Panc1 (cell line): Measurements from ENCODE around the gene ATP6V1F. TPM values are rescaled to one million over a fixed set of nuclear protein-coding genes. Genes with fewer than 3 reads are reported as not detected.

Experiments
- ATAC-seq: fragments of 200-7000 bp; cut with Tn5 transposase; 2 replicates; pipeline ENCODE4 v1.9.1; 2020; ENCODE audit warnings: mild to moderate bottlenecking, moderate library complexity
- BruUV-seq: library from RNA; stranded (reverse); fragments of 400-500 nt; replicated peaks from 2 replicates; lab custom pipeline; 2021; lab: Mats Ljungman, UMichigan
- CTCF ChIA-PET: fragments of 300-600 bp; sonication (Branson Sonifier 250); formaldehyde crosslinking; loops from one replicate; lab custom pipeline; 2022; ENCODE audit warnings: antibody characterized with exemption; lab: Charles Lee
- POLR2A ChIA-PET: fragments of 300-600 bp; sonication (Branson Sonifier 250); formaldehyde crosslinking; loops from one replicate; lab custom pipeline; 2022; ENCODE audit warnings: antibody characterized with exemption; lab: Charles Lee
- DNase-seq: peaks from one replicate; pipeline ENCODE4 v3.0.0-alpha.2; 2010; ENCODE audit warnings: low read depth, low spot score
- H3K27ac ChIP-seq: 2 replicates; pipeline ENCODE4 v1.5.1; 2011; ENCODE audit warnings: mild to moderate bottlenecking, low read length, inconsistent platforms
- H3K27me3 ChIP-seq: fragments of 200-500 bp; sonication (Bioruptor generic); 2 replicates; pipeline ENCODE4 v1.6.0; 2014; ENCODE audit warnings: low read length, inconsistent platforms; ENCODE audit not compliant: control insufficient read depth, insufficient read depth
- H3K36me3 ChIP-seq: fragments of 200-500 bp; sonication (Bioruptor generic); 2 replicates; pipeline ENCODE4 v1.5.1; 2014; ENCODE audit warnings: inconsistent platforms, mild to moderate bottlenecking, low read length, moderate library complexity; ENCODE audit not compliant: control insufficient read depth, insufficient read depth
- H3K4me1 ChIP-seq: 2 replicates; pipeline ENCODE4 v1.5.1; 2011; ENCODE audit warnings: inconsistent platforms, mild to moderate bottlenecking, low read length, moderate library complexity; ENCODE audit not compliant: control insufficient read depth, insufficient read depth
- H3K4me3 ChIP-seq, 2 experiments: 2 replicates each; pipeline ENCODE4 v1.5.1; 2011 to 2012; ENCODE audit warnings: low read depth in 2 of 2, low read length in 2 of 2, mild to moderate bottlenecking in 2 of 2, inconsistent platforms in 1 of 2, moderate library complexity in 1 of 2
- H3K9me3 ChIP-seq: fragments of 200-500 bp; sonication (Bioruptor generic); 2 replicates; pipeline ENCODE4 v1.5.1; 2014; ENCODE audit warnings: low read depth, mild to moderate bottlenecking, inconsistent platforms, low read length, moderate library complexity; ENCODE audit not compliant: control insufficient read depth, insufficient read depth
- CTCF ChIP-seq: fragments of 450-650 bp; IDR thresholded peaks from 2 replicates; pipeline ENCODE4 v1.5.1; 2017; ENCODE audit warnings: mild to moderate bottlenecking
- POLR2AphosphoS5 ChIP-seq: IDR thresholded peaks from 2 replicates; pipeline ENCODE4 v1.6.1; 2012; ENCODE audit warnings: mild to moderate bottlenecking, low read depth, low read length, moderate library complexity
- REST ChIP-seq, 2 experiments: IDR thresholded peaks; 2 replicates each; pipeline ENCODE4 v1.6.1; 2011 to 2012; ENCODE audit warnings: low read depth in 2 of 2, control low read depth in 1 of 2, low read length in 1 of 2, mild to moderate bottlenecking in 1 of 2, moderate library complexity in 1 of 2; ENCODE audit not compliant: insufficient read depth in 1 of 2
- SIN3A ChIP-seq: IDR thresholded peaks from 2 replicates; pipeline ENCODE4 v1.6.1; 2012; ENCODE audit warnings: low read depth, mild to moderate bottlenecking, low read length, moderate library complexity, borderline replicate concordance; ENCODE audit not compliant: insufficient read depth
- TCF7L2 ChIP-seq: IDR thresholded peaks from 2 replicates; pipeline ENCODE4 v1.6.1; 2011; ENCODE audit warnings: mild to moderate bottlenecking, low read depth, low read length, inconsistent platforms
- in situ Hi-C: cut with HindIII; loops from 2 replicates; pipeline ENCODE4 v1.10.0; 2016; ENCODE audit warnings: low sequenced_read_pairs, low pct_unique_long_range_greater_than_20kb
- intact Hi-C: fragments of 100-400 bp; cut with micrococcal nuclease; formaldehyde crosslinking; loops from one replicate; pipeline ENCODE4 v1.10.0; 2022; ENCODE audit not compliant: unreplicated experiment
- total RNA-seq: library from RNA; stranded (reverse); gene quantifications from one replicate; pipeline ENCODE4 v1.2.1, GENCODE V29; 2021; ENCODE audit not compliant: unreplicated experiment

The ATP6V1F gene
- total RNA-seq, 1 experiment from 2014 or later = 151 TPM

- H3K27ac ChIP-seq = peak overlapping the region; percentile 95
- H3K36me3 ChIP-seq = peaks cover 3% of the 10 kb centered on the region; the same call in 1 of the 2 replicates
- CTCF ChIA-PET = interaction anchor here (1.0 to 1.4 kb wide), 2 partner anchors 18 to 21 kb away, joined by 3 to 9 read pairs; no protein-coding TSS in a partner anchor
- H3K27me3 ChIP-seq = no peaks in the 10 kb centered on the region
- TF ChIP-seq CTCF = no peak
- TF ChIP-seq SIN3A = no peak
- no peak for TF ChIP-seq POLR2AphosphoS5
- TF ChIP-seq TCF7L2 = no peak
- no peak for TF ChIP-seq REST (IDR thresholded peaks at IDR 0.05; ENCODE audit: insufficient read depth in 1 of 2, low read depth in 2 of 2, low read length in 1 of 2)
- peaks cover 7% of the 10 kb centered on the region for H3K4me1 ChIP-seq
- no peak for DNase-seq
- intact Hi-C loops = no loop called here
- BruUV-seq = no TSS peak
- H3K4me3 ChIP-seq = peak overlapping the region; percentile 99 to 100
- no peak; the same call in 1 of the 2 replicates for ATAC-seq
- POLR2A ChIA-PET = no interaction called here
- H3K9me3 ChIP-seq = no peaks in the 10 kb centered on the region
- in situ Hi-C loops = no loop called here
Observed at GRCh38 chr7:128861957-128862570, 592 bp upstream of the ATP6V1F start.

GRCh38 chr7:128863433-128863989 is 855 bp downstream of the ATP6V1F start:
- Histone ChIP-seq H3K27me3 (no peaks in the 10 kb centered on the region), H3K36me3 (peaks cover 3% of the 10 kb centered on the region; the same call in 1 of the 2 replicates), H3K4me1 (peaks cover 11% of the 10 kb centered on the region), H3K9me3 (no peaks in the 10 kb centered on the region), H3K4me3 (peak overlapping the region; percentile 99 to 100), H3K27ac (peak overlapping the region; percentile 95)
- CTCF ChIA-PET = interaction anchor here (0.6 kb wide), 1 partner anchor 192 kb away, joined by 8 read pairs; no protein-coding TSS in a partner anchor
- DNase-seq = no peak
- in situ Hi-C loops (no loop called here), intact Hi-C loops (no loop called here)
- POLR2A ChIA-PET = interaction anchor here (0.6 kb wide), 1 partner anchor 1126 kb away, joined by 9 read pairs; no protein-coding TSS in a partner anchor
- peak; percentile 52 for ATAC-seq
- no peak for TF ChIP-seq POLR2AphosphoS5
- peak; percentile 53 for TF ChIP-seq CTCF
- no TSS peak for BruUV-seq
